Neural cell (in vitro differentiated cells): ENCODE data around the gene FAF2. TPM values are rescaled to one million over a fixed set of nuclear protein-coding genes. Genes with fewer than 3 reads are reported as not detected.

Experiments used
- H2AFZ ChIP-seq: fragments of 200-600, 300-800 bp; sonication (generic), shearing (Covaris generic); 2 replicates; pipeline ENCODE4 v1.6.0; 2014; ENCODE audit warnings: low read depth, mild to moderate bottlenecking, antibody characterized with exemption, low read length, moderate library complexity
- H3F3A ChIP-seq: fragments of 200-600 bp; shearing (Covaris generic); 2 replicates; pipeline ENCODE4 v1.6.1; 2016; ENCODE audit warnings: mild to moderate bottlenecking, moderate library complexity, mixed read lengths, antibody characterized with exemption, low read length; ENCODE audit not compliant: insufficient read depth, poor library complexity, severe bottlenecking
- H3K27ac ChIP-seq: fragments of 200-600, 300-800 bp; sonication (generic), shearing (Covaris generic); 2 replicates; pipeline ENCODE4 v1.5.1; 2014; ENCODE audit warnings: mild to moderate bottlenecking, low read length, moderate library complexity
- H3K27me3 ChIP-seq: fragments of 300-800, 200-600 bp; sonication (generic), shearing (Covaris generic); 2 replicates; pipeline ENCODE4 v1.6.0; 2014; ENCODE audit warnings: mild to moderate bottlenecking, low read depth, low read length, moderate library complexity; ENCODE audit not compliant: insufficient read depth
- H3K36me3 ChIP-seq: fragments of 300-800, 200-600 bp; sonication (generic), shearing (Covaris generic); 2 replicates; pipeline ENCODE4 v1.5.1; 2014; ENCODE audit warnings: mild to moderate bottlenecking, antibody characterized with exemption, low read length, moderate library complexity; ENCODE audit not compliant: insufficient read depth
- H3K4me2 ChIP-seq: fragments of 300-800, 200-600 bp; sonication (generic), shearing (Covaris generic); 2 replicates; pipeline ENCODE4 v1.6.0; 2014; ENCODE audit warnings: mild to moderate bottlenecking, low read length
- H3K4me3 ChIP-seq: fragments of 300-800, 200-600 bp; sonication (generic), shearing (Covaris generic); 2 replicates; pipeline ENCODE4 v1.5.1; 2014; ENCODE audit warnings: mild to moderate bottlenecking, low read length, moderate library complexity
- H3K79me2 ChIP-seq: fragments of 200-600 bp; shearing (Covaris generic); replicated peaks from 2 replicates; pipeline ENCODE4 v1.6.0; 2014; ENCODE audit warnings: mild to moderate bottlenecking, low read length, moderate library complexity; ENCODE audit not compliant: insufficient read depth
- H3K9ac ChIP-seq: fragments of 300-800, 200-600 bp; sonication (generic), shearing (Covaris generic); 2 replicates; pipeline ENCODE4 v1.6.1; 2016; ENCODE audit warnings: mild to moderate bottlenecking, low read length, mixed read lengths
- H3K9me2 ChIP-seq: fragments of 200-600 bp; shearing (Covaris generic); 2 replicates; pipeline ENCODE4 v1.6.1; 2016; ENCODE audit warnings: mild to moderate bottlenecking, low read length, mixed read lengths; ENCODE audit not compliant: insufficient read depth
- H3K9me3 ChIP-seq: fragments of 200-600, 300-800 bp; sonication (generic), shearing (Covaris generic); 2 replicates; pipeline ENCODE4 v1.6.1; 2016; ENCODE audit warnings: mild to moderate bottlenecking, mixed run types, low read length, moderate library complexity, mixed read lengths
- H4K20me1 ChIP-seq: fragments of 200-600 bp; shearing (Covaris generic); 2 replicates; pipeline ENCODE4 v1.6.1; 2016; ENCODE audit warnings: mild to moderate bottlenecking, mixed run types; ENCODE audit not compliant: insufficient read depth
- EP300 ChIP-seq: fragments of 450-650 bp; conservative IDR thresholded peaks from 2 replicates; pipeline ENCODE4 v1.6.1; 2014; ENCODE audit warnings: antibody characterized with exemption, mild to moderate bottlenecking, moderate library complexity; ENCODE audit not compliant: poor library complexity, severe bottlenecking
- EZH2 ChIP-seq: fragments of 200-600, 300-800 bp; shearing (Covaris generic), sonication (generic); IDR thresholded peaks from 2 replicates; pipeline ENCODE4 v1.6.1; 2014; ENCODE audit warnings: antibody characterized with exemption, low read length, borderline replicate concordance, mild to moderate bottlenecking; ENCODE audit not compliant: insufficient read depth, poor library complexity, severe bottlenecking
- MXI1 ChIP-seq: fragments of 450-650 bp; conservative IDR thresholded peaks from 2 replicates; pipeline ENCODE4 v1.6.1; 2014; ENCODE audit warnings: antibody characterized with exemption, mild to moderate bottlenecking; ENCODE audit not compliant: poor library complexity, severe bottlenecking
- POLR2AphosphoS5 ChIP-seq: IDR thresholded peaks from 2 replicates; pipeline ENCODE4 v1.6.1; 2012
- RAD21 ChIP-seq: fragments of 450-650 bp; conservative IDR thresholded peaks from 2 replicates; pipeline ENCODE4 v1.6.1; 2014; ENCODE audit warnings: antibody characterized with exemption, mild to moderate bottlenecking, moderate library complexity
- SMC3 ChIP-seq: fragments of 450-650 bp; conservative IDR thresholded peaks from 2 replicates; pipeline ENCODE4 v1.6.1; 2014; ENCODE audit warnings: antibody characterized with exemption, mild to moderate bottlenecking, moderate library complexity; ENCODE audit not compliant: poor library complexity
- TAF1 ChIP-seq: IDR thresholded peaks from 2 replicates; pipeline ENCODE4 v1.6.1; 2012; ENCODE audit warnings: low read depth
- polyA plus RNA-seq: library from polyadenylated mRNA; depleted of rRNA; stranded (reverse); fragments of >200 nt; gene quantifications from 2 replicates; pipeline ENCODE4 v1.2.3, GENCODE V29; 2014
- TF ChIP-seq, protein P1 (sequence below): IDR thresholded peaks from 2 replicates; pipeline ENCODE4 v1.6.1; 2012; ENCODE audit warnings: borderline replicate concordance
- TF ChIP-seq, protein P2 (sequence below): fragments of 450-650 bp; IDR thresholded peaks from 2 replicates; pipeline ENCODE4 v1.5.1; 2014; ENCODE audit warnings: antibody characterized with exemption, mild to moderate bottlenecking, moderate library complexity; ENCODE audit not compliant: poor library complexity, severe bottlenecking

The FAF2 gene
- polyA plus RNA-seq, 1 donor from 2014 or later: 30.8 TPM

DNA sequence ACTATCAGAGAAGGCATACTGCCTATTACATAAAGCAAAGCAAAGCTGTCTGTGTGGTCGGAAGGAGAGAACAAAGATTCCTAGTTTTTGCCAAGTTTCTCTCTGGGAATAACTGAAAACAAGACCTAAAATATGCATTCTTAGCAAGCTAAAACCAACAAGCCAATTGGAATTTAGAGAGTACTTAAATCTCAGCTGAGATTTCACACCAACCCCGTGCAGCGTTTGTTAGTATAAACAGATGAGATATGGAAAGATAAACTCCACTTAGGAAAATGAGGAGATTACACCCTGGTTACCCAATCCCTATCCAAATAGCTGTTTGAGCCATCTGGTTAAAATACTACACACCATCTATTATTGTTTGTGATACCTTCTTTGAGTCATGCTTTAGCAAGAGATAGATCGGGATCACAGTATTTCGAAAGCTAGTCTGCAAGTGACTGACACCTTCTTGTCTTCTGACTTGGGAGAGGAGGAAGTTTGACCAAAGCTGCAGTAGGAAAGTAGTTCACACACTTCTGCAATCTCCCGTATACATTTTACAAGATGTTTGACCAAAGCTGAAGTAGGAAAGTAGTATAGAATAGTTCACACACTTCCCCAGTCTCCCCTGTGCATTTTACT lies 18.2 kb downstream of the FAF2 start:
- TF ChIP-seq SMC3: no peak
- TF ChIP-seq TAF1: no peak
- TF ChIP-seq, protein P1, sequence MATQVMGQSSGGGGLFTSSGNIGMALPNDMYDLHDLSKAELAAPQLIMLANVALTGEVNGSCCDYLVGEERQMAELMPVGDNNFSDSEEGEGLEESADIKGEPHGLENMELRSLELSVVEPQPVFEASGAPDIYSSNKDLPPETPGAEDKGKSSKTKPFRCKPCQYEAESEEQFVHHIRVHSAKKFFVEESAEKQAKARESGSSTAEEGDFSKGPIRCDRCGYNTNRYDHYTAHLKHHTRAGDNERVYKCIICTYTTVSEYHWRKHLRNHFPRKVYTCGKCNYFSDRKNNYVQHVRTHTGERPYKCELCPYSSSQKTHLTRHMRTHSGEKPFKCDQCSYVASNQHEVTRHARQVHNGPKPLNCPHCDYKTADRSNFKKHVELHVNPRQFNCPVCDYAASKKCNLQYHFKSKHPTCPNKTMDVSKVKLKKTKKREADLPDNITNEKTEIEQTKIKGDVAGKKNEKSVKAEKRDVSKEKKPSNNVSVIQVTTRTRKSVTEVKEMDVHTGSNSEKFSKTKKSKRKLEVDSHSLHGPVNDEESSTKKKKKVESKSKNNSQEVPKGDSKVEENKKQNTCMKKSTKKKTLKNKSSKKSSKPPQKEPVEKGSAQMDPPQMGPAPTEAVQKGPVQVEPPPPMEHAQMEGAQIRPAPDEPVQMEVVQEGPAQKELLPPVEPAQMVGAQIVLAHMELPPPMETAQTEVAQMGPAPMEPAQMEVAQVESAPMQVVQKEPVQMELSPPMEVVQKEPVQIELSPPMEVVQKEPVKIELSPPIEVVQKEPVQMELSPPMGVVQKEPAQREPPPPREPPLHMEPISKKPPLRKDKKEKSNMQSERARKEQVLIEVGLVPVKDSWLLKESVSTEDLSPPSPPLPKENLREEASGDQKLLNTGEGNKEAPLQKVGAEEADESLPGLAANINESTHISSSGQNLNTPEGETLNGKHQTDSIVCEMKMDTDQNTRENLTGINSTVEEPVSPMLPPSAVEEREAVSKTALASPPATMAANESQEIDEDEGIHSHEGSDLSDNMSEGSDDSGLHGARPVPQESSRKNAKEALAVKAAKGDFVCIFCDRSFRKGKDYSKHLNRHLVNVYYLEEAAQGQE: no peak
- TF ChIP-seq EP300: no peak
- no peak for TF ChIP-seq RAD21
- TF ChIP-seq, protein P2, sequence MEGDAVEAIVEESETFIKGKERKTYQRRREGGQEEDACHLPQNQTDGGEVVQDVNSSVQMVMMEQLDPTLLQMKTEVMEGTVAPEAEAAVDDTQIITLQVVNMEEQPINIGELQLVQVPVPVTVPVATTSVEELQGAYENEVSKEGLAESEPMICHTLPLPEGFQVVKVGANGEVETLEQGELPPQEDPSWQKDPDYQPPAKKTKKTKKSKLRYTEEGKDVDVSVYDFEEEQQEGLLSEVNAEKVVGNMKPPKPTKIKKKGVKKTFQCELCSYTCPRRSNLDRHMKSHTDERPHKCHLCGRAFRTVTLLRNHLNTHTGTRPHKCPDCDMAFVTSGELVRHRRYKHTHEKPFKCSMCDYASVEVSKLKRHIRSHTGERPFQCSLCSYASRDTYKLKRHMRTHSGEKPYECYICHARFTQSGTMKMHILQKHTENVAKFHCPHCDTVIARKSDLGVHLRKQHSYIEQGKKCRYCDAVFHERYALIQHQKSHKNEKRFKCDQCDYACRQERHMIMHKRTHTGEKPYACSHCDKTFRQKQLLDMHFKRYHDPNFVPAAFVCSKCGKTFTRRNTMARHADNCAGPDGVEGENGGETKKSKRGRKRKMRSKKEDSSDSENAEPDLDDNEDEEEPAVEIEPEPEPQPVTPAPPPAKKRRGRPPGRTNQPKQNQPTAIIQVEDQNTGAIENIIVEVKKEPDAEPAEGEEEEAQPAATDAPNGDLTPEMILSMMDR: no peak
- no peak for TF ChIP-seq POLR2AphosphoS5
- no peak for TF ChIP-seq MXI1
- no peak for TF ChIP-seq EZH2
- Histone ChIP-seq H3K27me3 (no peaks in the 10 kb centered on the region), H3K36me3 (no peaks in the 10 kb centered on the region), H3K79me2 (peaks cover 5% of the 10 kb centered on the region), H3K27ac (no peak overlapping the region), H3K4me2 (no peak overlapping the region), H3K9me3 (no peaks in the 10 kb centered on the region), H4K20me1 (no peaks in the 10 kb centered on the region), H3K4me3 (no peak overlapping the region), H2AFZ (no peak overlapping the region), H3F3A (no peaks in the 10 kb centered on the region), H3K9me2 (no peaks in the 10 kb centered on the region), H3K9ac (no peak overlapping the region)

DNA sequence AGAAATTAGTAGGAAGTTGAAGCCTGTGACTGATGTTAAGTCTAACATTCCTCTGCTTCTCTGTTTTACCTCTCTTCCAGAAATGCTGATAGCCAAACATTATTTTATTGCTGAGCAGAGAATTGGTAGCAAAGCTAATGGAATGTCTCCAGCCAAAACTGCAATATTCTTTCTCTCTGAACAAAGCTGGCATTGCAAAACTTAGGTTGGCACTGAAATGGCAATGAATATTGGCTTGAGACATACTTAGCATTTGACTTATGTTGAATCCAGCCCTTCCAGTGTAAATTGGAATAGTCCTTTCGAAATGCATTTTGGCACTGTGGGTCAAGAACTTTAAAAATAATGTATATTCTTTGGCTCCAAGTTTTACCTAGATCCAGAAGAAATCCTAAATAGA lies 21.1 kb downstream of the FAF2 start:
- no peaks in the 10 kb centered on the region for H3K27me3 ChIP-seq
- no peaks in the 10 kb centered on the region for H3K9me3 ChIP-seq
- no peak overlapping the region for H3K9ac ChIP-seq
- TF ChIP-seq, protein P1: no peak
- no peak for TF ChIP-seq RAD21
- TF ChIP-seq MXI1: no peak
- TF ChIP-seq EP300: no peak
- TF ChIP-seq TAF1: no peak
- no peak for TF ChIP-seq EZH2
- no peak for TF ChIP-seq POLR2AphosphoS5
- no peak for TF ChIP-seq SMC3
- TF ChIP-seq, protein P2: no peak
- no peaks in the 10 kb centered on the region for H3K79me2 ChIP-seq
- H3K36me3 ChIP-seq: no peaks in the 10 kb centered on the region
- no peak overlapping the region for H3K27ac ChIP-seq
- no peak overlapping the region for H3K4me2 ChIP-seq
- no peaks in the 10 kb centered on the region for H4K20me1 ChIP-seq
- H2AFZ ChIP-seq: no peak overlapping the region
- no peaks in the 10 kb centered on the region for H3K9me2 ChIP-seq
- H3K4me3 ChIP-seq: no peak overlapping the region
- no peaks in the 10 kb centered on the region for H3F3A ChIP-seq
